A549 treated with dexamethasone at 1 μM for 4 hours (cell line): ENCODE results near the gene NTSR2. TPM values are rescaled to one million over a fixed set of nuclear protein-coding genes. Genes with fewer than 3 reads are reported as not detected.

Experiments used
- total RNA-seq: library from RNA; stranded (reverse); fragments of 200-300 nt; extraction: Qiagen RNA extraction; gene quantifications from 5 replicates; pipeline ENCODE4 v1.2.3, GENCODE V29; 2022

Gene NTSR2, protein sequence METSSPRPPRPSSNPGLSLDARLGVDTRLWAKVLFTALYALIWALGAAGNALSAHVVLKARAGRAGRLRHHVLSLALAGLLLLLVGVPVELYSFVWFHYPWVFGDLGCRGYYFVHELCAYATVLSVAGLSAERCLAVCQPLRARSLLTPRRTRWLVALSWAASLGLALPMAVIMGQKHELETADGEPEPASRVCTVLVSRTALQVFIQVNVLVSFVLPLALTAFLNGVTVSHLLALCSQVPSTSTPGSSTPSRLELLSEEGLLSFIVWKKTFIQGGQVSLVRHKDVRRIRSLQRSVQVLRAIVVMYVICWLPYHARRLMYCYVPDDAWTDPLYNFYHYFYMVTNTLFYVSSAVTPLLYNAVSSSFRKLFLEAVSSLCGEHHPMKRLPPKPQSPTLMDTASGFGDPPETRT
- not detected in 5 replicates for total RNA-seq

DNA sequence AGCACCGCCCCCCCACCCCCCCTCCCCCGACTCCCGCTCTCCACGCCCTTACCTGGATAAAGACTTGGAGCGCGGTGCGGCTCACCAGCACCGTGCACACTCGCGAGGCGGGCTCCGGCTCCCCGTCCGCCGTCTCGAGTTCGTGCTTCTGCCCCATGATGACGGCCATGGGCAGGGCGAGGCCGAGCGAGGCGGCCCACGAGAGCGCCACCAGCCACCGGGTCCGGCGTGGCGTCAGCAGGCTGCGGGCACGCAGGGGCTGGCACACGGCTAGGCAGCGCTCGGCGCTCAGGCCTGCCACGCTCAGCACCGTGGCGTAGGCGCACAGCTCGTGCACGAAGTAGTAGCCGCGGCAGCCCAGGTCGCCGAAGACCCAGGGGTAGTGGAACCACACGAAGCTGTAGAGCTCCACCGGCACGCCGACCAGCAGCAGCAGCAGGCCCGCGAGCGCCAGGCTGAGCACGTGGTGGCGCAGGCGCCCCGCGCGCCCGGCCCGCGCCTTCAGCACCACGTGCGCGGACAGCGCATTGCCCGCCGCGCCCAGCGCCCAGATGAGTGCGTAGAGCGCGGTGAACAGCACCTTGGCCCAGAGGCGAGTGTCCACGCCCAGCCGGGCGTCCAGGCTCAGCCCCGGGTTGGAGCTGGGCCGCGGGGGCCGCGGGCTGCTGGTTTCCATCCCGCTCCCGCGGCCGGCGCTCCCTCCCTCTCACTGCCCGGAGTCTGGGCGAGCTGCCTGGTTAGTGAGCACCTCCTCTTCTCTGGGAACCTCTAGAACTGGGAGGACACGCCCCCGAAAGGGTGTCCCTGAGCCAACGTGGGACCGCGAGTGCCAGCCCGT, at the start of gene NTSR2:
Gene NTSR2, minus strand, starts transcription at position 742 of the 838 bp plus-strand sequence. Its CDS starts 66 bp downstream, at position 676.

Other genes starting within 250 kb of the NTSR2 start
- 22.7 to 24.2 TPM (median 23.3 TPM) in 5 replicates for gene E2F6, start 204.0 kb downstream of the NTSR2 start, total RNA-seq
- gene GREB1, start 136.2 kb downstream of the NTSR2 start, total RNA-seq = 2.5 to 3.9 TPM (median 3.3 TPM) in 5 replicates
- gene LPIN1, start 76.4 kb upstream of the NTSR2 start, total RNA-seq = 7.3 to 11.9 TPM (median 9.2 TPM) in 5 replicates